DND-41 (cell line): ENCODE data around the gene GATAD2B.

ENCODE experiments used
- ATAC-seq: fragments of 200-7000 bp; cut with Tn5 transposase; 3 replicates; pipeline ENCODE4 v1.9.1; 2021; ENCODE audit warnings: low read depth; ENCODE audit not compliant: insufficient read depth
- DNase-seq: peaks from one replicate; pipeline ENCODE4 v3.0.0-alpha.2; 2020
- H2AFZ ChIP-seq: 2 replicates; pipeline ENCODE4 v1.6.0; 2012; ENCODE audit warnings: low read depth, low read length
- H3K27ac ChIP-seq: 2 replicates; pipeline ENCODE4 v1.5.1; 2012; ENCODE audit warnings: low read length, inconsistent platforms
- H3K27me3 ChIP-seq: fragments of 200-600 bp; sonication (generic); 2 replicates; pipeline ENCODE4 v1.6.0; 2012; ENCODE audit warnings: low read length, mild to moderate bottlenecking, inconsistent platforms; ENCODE audit not compliant: insufficient read depth, poor library complexity
- H3K36me3 ChIP-seq: 2 replicates; pipeline ENCODE4 v1.5.1; 2012; ENCODE audit warnings: low read length, inconsistent platforms; ENCODE audit not compliant: insufficient read depth
- H3K4me1 ChIP-seq: 2 replicates; pipeline ENCODE4 v1.5.1; 2012; ENCODE audit warnings: mild to moderate bottlenecking, low read length; ENCODE audit not compliant: insufficient read depth
- H3K4me2 ChIP-seq: 2 replicates; pipeline ENCODE4 v1.6.0; 2012; ENCODE audit warnings: mild to moderate bottlenecking, moderate library complexity, low read length, inconsistent platforms; ENCODE audit not compliant: insufficient read depth
- H3K4me3 ChIP-seq, 2 experiments: fragments of 200-600 bp in 1 of 2; shearing (Covaris generic) in 1 of 2; 2 replicates each; pipeline ENCODE4 v1.5.1; 2012 to 2016; ENCODE audit warnings: inconsistent platforms in 2 of 2, low read length in 2 of 2, mild to moderate bottlenecking in 2 of 2, low read depth in 1 of 2, moderate library complexity in 1 of 2
- H3K79me2 ChIP-seq: 2 replicates; pipeline ENCODE4 v1.6.0; 2012; ENCODE audit warnings: low read length, inconsistent platforms; ENCODE audit not compliant: insufficient read depth
- H3K9ac ChIP-seq: 2 replicates; pipeline ENCODE4 v1.6.0; 2012; ENCODE audit warnings: low read depth, mild to moderate bottlenecking, inconsistent platforms, low read length, moderate library complexity
- H3K9me3 ChIP-seq: 2 replicates; pipeline ENCODE4 v1.5.1; 2012; ENCODE audit warnings: low read length, moderate library complexity, mild to moderate bottlenecking, inconsistent platforms; ENCODE audit not compliant: insufficient read depth, severe bottlenecking
- H4K20me1 ChIP-seq: 2 replicates; pipeline ENCODE4 v1.6.0; 2012; ENCODE audit warnings: low read length; ENCODE audit not compliant: insufficient read depth
- CTCF ChIP-seq: IDR thresholded peaks from 2 replicates; pipeline ENCODE4 v1.5.1; 2012; ENCODE audit warnings: borderline replicate concordance, low read length, moderate library complexity, mild to moderate bottlenecking; ENCODE audit not compliant: poor library complexity, severe bottlenecking; ENCODE audit errors: extremely low read depth
- EZH2 ChIP-seq: IDR thresholded peaks from 3 replicates; pipeline ENCODE4 v1.6.1; 2012; ENCODE audit warnings: borderline replicate concordance, low read depth, mild to moderate bottlenecking, moderate library complexity, low read length, inconsistent platforms; ENCODE audit not compliant: severe bottlenecking

GATAD2B gene

GRCh38 chr1:153833171-153833570 lies 89.6 kb downstream of the GATAD2B start:
- Histone ChIP-seq H3K4me1 (no peaks in the 10 kb centered on the region), H3K9ac (no peak overlapping the region), H3K9me3 (no peaks in the 10 kb centered on the region), H3K79me2 (peaks cover 89% of the 10 kb centered on the region), H3K4me3 (no peak overlapping the region), H3K27ac (no peak overlapping the region), H3K27me3 (no peaks in the 10 kb centered on the region), H3K36me3 (peaks cover 11% of the 10 kb centered on the region), H4K20me1 (peaks cover 27% of the 10 kb centered on the region), H2AFZ (no peak overlapping the region), H3K4me2 (no peak overlapping the region)
- TF ChIP-seq EZH2: no peak
- no peak for TF ChIP-seq CTCF
- DNase-seq: no peak
- ATAC-seq: no peak

- no peak for ATAC-seq
- Histone ChIP-seq H3K9ac (no peak overlapping the region), H3K27ac (no peak overlapping the region), H3K36me3 (peaks cover 20% of the 10 kb centered on the region), H3K79me2 (peaks cover 86% of the 10 kb centered on the region), H3K4me1 (no peaks in the 10 kb centered on the region), H3K9me3 (no peaks in the 10 kb centered on the region), H3K4me2 (no peak overlapping the region), H4K20me1 (peaks cover 27% of the 10 kb centered on the region), H2AFZ (no peak overlapping the region), H3K4me3 (no peak overlapping the region), H3K27me3 (no peaks in the 10 kb centered on the region)
- no peak for TF ChIP-seq EZH2
- TF ChIP-seq CTCF: no peak
- DNase-seq: no peak
These were observed 90.5 kb downstream of the GATAD2B start for GRCh38 chr1:153832293-153832692.

GRCh38 chr1:153831026-153831425 lies 91.7 kb downstream of the GATAD2B start:
- Histone ChIP-seq H3K27me3 (no peaks in the 10 kb centered on the region), H3K9ac (no peak overlapping the region), H3K9me3 (no peaks in the 10 kb centered on the region), H3K79me2 (peaks cover 81% of the 10 kb centered on the region), H2AFZ (no peak overlapping the region), H3K36me3 (peaks cover 33% of the 10 kb centered on the region), H3K27ac (no peak overlapping the region), H3K4me1 (no peaks in the 10 kb centered on the region), H4K20me1 (peaks cover 31% of the 10 kb centered on the region), H3K4me2 (no peak overlapping the region), H3K4me3 (no peak overlapping the region)
- no peak for ATAC-seq
- no peak for DNase-seq
- TF ChIP-seq CTCF: no peak
- TF ChIP-seq EZH2: no peak
